ENCODE data around the gene ERBB4.
"Not testable (repeated sequence)": the region's sequence is repeated elsewhere in the genome, so short reads cannot be mapped to it uniquely, and the experiment has no call there.

The ERBB4 gene

GRCh38 chr2:212028798-212029394 lies 509.7 kb downstream of the ERBB4 start:
- H3K27ac ChIP-seq = no peak overlapping the region
- TF ChIP-seq CTCF (IDR thresholded peaks at IDR 0.05) = no peak
- no peak overlapping the region for H3K4me3 ChIP-seq
- no peak for DNase-seq (ENCODE audit: low spot score)

GRCh38 chr2:212027681-212028628 lies 510.6 kb downstream of the ERBB4 start:
- no peak for DNase-seq (ENCODE audit: low spot score)
- TF ChIP-seq CTCF (IDR thresholded peaks at IDR 0.05) = no peak
- Histone ChIP-seq H3K4me3 (no peak overlapping the region), H3K27ac (no peak overlapping the region)

DNA sequence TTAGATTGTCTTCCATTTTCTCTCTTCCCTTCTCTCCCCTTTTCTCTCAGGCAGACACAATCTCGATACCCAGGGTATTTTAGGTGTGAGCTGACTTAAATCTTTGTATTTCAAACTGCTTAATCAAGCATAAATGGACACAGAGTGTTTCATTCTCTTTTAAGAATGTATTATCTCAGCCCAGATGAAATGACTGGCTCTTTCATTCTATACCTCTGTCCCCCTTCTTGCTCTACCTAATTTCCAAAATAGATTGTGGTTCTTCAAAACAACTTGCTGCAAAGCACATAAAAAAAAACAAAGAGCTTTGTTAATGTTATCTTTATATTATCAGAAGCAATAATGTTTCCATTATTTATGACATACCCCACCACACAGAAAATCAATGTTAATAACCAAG lies 514.6 kb downstream of the ERBB4 start:
- Histone ChIP-seq H3K27ac (no peak overlapping the region), H3K4me3 (no peak overlapping the region)
- DNase-seq (ENCODE audit: low spot score) = no peak
- no peak for TF ChIP-seq CTCF (IDR thresholded peaks at IDR 0.05)

GRCh38 chr2:212022966-212023365 lies 515.6 kb downstream of the ERBB4 start:
- no peak for TF ChIP-seq CTCF (IDR thresholded peaks at IDR 0.05)
- Histone ChIP-seq H3K4me3 (no peak overlapping the region), H3K27ac (no peak overlapping the region)
- no peak for DNase-seq (ENCODE audit: low spot score)

DNA sequence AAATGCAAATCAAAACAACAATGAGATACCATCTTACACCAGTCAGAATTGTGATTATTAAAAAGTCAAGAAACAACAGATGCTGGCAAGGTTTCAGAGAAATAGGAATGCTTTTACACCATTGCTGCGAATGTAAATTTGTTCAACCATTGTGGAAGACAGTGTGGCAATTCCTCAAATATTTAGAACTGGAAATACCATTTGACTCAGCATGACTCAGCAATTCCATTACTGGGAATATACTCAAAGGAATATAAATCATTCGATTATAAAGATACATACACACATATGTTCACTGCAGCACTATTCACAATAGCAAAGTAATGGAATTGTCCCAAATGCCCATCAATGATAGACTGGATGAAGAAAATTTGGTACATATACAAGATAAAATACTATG lies 516.7 kb downstream of the ERBB4 start:
- DNase-seq (ENCODE audit: low spot score) = no peak
- no peak overlapping the region for H3K4me3 ChIP-seq

GRCh38 chr2:212015588-212015987 lies 523.0 kb downstream of the ERBB4 start:
- DNase-seq (ENCODE audit: low spot score) = no peak
- Histone ChIP-seq H3K27ac (no peak overlapping the region), H3K4me3 (no peak overlapping the region)
- TF ChIP-seq CTCF (IDR thresholded peaks at IDR 0.05) = no peak

More for the DNA sequence above, 516.7 kb downstream of the ERBB4 start:
- H3K27ac ChIP-seq = no peak overlapping the region
- no peak for TF ChIP-seq CTCF (IDR thresholded peaks at IDR 0.05)

- H3K27ac ChIP-seq = no peak overlapping the region
- H3K4me3 ChIP-seq = no peak overlapping the region
- TF ChIP-seq CTCF (IDR thresholded peaks at IDR 0.05) = no peak
- DNase-seq (ENCODE audit: low spot score) = no peak
These were observed 525.0 kb downstream of the ERBB4 start for GRCh38 chr2:212013626-212014025.

- DNase-seq (ENCODE audit: low spot score); H3K27ac ChIP-seq; H3K4me3 ChIP-seq: not testable (repeated sequence)
These were observed 528.3 kb downstream of the ERBB4 start for GRCh38 chr2:212010305-212010704.
